Measurements from ENCODE around the gene DEPP1. TPM values are rescaled to one million over a fixed set of nuclear protein-coding genes. Genes with fewer than 3 reads are reported as not detected.

The DEPP1 gene
- total and polyA plus RNA-seq, 7 donors = 16.0 to 294 (median 53.7) TPM

DNA sequence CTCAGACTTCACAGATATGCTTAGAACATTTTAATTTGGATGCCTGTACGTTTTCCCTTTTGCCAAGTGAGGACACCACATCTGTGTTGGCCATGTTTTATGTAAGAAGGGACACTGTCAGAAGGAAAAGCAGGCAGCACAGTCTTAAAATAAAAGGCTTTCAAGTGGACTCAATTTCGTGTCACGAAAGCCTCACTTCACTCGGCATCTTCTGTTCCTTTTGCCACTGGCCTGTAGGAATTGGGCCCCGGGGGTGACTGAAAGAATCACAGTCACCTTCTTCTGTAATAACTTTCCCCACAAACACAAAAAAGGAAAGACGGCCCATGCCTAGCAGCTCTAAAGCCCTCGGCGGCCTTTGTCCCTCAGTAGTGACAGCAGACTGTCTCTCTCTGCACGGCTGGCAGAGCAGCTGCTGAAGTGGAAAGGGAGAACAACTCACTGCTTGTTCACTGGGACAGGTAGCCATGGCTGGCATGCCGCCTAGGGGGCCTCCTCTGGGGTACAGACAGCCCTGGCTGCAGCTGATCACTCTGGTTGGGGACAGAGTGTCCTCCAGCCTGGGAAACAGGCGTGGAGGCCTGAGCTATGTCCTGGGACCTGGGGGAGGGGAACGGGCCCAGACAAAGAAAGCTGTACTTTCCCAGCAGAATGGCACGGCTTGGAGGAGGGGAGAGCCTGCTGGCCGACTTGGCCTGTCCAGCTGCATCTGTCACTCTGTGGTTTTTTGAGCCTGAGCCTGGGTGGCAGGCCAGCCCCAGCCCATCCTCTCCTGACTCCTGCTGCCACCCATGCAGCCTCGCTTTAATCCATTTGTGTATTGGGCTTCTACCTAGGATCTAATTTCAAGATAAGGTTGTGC lies 14.6 kb downstream of the DEPP1 start:
- TF ChIP-seq, protein P1, sequence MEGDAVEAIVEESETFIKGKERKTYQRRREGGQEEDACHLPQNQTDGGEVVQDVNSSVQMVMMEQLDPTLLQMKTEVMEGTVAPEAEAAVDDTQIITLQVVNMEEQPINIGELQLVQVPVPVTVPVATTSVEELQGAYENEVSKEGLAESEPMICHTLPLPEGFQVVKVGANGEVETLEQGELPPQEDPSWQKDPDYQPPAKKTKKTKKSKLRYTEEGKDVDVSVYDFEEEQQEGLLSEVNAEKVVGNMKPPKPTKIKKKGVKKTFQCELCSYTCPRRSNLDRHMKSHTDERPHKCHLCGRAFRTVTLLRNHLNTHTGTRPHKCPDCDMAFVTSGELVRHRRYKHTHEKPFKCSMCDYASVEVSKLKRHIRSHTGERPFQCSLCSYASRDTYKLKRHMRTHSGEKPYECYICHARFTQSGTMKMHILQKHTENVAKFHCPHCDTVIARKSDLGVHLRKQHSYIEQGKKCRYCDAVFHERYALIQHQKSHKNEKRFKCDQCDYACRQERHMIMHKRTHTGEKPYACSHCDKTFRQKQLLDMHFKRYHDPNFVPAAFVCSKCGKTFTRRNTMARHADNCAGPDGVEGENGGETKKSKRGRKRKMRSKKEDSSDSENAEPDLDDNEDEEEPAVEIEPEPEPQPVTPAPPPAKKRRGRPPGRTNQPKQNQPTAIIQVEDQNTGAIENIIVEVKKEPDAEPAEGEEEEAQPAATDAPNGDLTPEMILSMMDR (IDR thresholded peaks at IDR 0.05) = no peak
- TF ChIP-seq POLR2AphosphoS5 (IDR thresholded peaks at IDR 0.05) (peak; percentile 53 to 73 (median 67)), POLR2A (IDR thresholded peaks at IDR 0.05) (peak in 1 of 2 donors; percentile 13), EP300 (IDR thresholded peaks at IDR 0.05) (peak in 2 of 4 donors; percentile 59 to 84)
- peak overlapping the region; percentile 35 to 93 (median 90) for H3K27ac ChIP-seq
- H3K4me3 ChIP-seq = peak overlapping the region in 3 of 4 donors; percentile 65 to 74 (median 72)
- peak; percentile 87 for DNase-seq
- WGBS, 2 donors = 33 to 61% methylated on average over 15 of the region's 15 CpGs
- H3K36me3 ChIP-seq = no peaks in the 10 kb centered on the region
- H3K27me3 ChIP-seq = no peaks in the 10 kb centered on the region
- H3K9me3 ChIP-seq = no peaks in the 10 kb centered on the region
- H3K4me1 ChIP-seq = peaks cover 0 to 70% (median 28%) of the 10 kb centered on the region in 4 donors
- intact Hi-C loops (cut with DNase I) = no loop called here

- Histone ChIP-seq H3K36me3 (no peaks in the 10 kb centered on the region), H3K4me3 (peak overlapping the region in 3 of 4 donors; percentile 65 to 74 (median 72)), H3K4me1 (peaks cover 0 to 75% (median 35%) of the 10 kb centered on the region in 4 donors), H3K9me3 (no peaks in the 10 kb centered on the region), H3K27ac (peak overlapping the region; percentile 35 to 93 (median 90)), H3K27me3 (no peaks in the 10 kb centered on the region)
- no peak for TF ChIP-seq EP300 (IDR thresholded peaks at IDR 0.05)
- TF ChIP-seq, protein P1 (IDR thresholded peaks at IDR 0.05) = peak in 1 of 4 experiments; percentile 18
- TF ChIP-seq POLR2A (IDR thresholded peaks at IDR 0.05) = no peak
- peak in 1 of 4 donors; percentile 12 for TF ChIP-seq POLR2AphosphoS5 (IDR thresholded peaks at IDR 0.05)
- 47 to 72% methylated on average over 19 of the region's 19 CpGs for WGBS, 2 donors
- peak; percentile 67 for DNase-seq
- intact Hi-C loops (cut with DNase I) = no loop called here
Observed at GRCh38 chr10:44962870-44963738, 15.5 kb downstream of the DEPP1 start.

DNA sequence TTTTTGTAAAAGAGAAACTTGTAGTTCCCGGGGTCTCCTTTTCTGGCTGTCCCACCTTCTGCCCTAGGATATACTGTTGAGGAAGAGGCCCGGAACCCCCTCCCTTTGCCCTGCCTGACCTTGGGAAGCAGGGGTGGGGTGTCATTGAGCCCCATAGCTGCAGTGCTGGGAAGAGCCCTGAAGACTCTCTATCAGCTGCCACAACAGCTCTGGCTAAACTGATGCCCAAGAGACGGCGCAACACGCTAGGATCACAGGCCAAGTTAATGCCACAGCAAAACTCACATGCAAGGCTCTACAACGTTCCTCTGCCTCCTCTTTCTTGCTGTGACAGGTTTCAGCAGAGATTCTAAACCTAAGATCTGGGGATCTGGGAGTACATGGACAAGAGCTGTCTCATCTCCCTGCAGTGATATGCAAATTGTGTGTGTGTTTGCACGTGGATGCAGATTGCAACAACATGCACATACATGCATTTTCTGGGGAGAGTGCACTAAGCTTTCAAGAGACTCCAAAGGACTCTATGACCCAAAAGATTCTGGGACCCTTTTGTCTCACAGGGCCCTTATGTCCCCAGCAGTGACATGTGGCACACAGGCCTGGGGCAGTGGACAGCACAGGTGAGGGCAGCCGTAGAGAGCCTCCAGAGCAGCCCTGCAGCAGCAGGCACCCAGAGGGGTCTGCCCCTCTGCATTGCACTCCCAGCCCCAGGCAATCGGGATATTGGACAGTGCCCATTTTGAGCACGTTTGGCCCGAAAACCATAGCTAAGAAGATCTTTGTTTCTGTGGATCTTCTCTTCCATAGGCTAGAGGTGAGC lies 16.5 kb downstream of the DEPP1 start:
- intact Hi-C loops (cut with DNase I) = no loop called here
- no peaks in the 10 kb centered on the region for H3K9me3 ChIP-seq
- TF ChIP-seq POLR2AphosphoS5 (IDR thresholded peaks at IDR 0.05) (no peak), POLR2A (IDR thresholded peaks at IDR 0.05) (no peak), EP300 (IDR thresholded peaks at IDR 0.05) (no peak)
- TF ChIP-seq, protein P1 (IDR thresholded peaks at IDR 0.05) = no peak
- H3K36me3 ChIP-seq = no peaks in the 10 kb centered on the region
- 82 to 90% methylated on average over 11 of the region's 11 CpGs for WGBS, 2 donors
- DNase-seq = no peak
- peak overlapping the region in 3 of 4 donors; percentile 65 to 74 (median 72) for H3K4me3 ChIP-seq
- H3K27me3 ChIP-seq = no peaks in the 10 kb centered on the region
- peak overlapping the region; percentile 35 to 93 (median 90) for H3K27ac ChIP-seq
- peaks cover 0 to 73% (median 39%) of the 10 kb centered on the region in 4 donors for H3K4me1 ChIP-seq

DNA sequence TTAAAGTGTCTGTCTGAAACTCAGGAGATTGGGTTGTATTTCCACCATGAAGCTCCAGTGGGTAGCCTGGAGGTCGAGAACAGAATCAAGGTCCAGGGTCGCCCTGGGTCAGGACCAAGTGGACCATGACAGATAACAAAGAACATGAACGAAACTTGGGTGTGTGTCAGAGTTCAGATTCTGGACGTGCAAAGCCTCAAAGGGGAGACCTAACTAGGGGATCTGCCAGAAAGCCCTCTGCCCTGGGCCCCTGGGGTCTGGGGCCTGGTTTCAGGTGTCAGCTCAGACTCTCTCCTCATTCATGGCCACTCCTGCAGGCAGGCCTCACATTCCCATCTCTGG lies 17.4 kb downstream of the DEPP1 start:
- Histone ChIP-seq H3K4me1 (peaks cover 0 to 63% (median 36%) of the 10 kb centered on the region in 4 donors), H3K36me3 (no peaks in the 10 kb centered on the region), H3K4me3 (peak overlapping the region; percentile 2 to 74 (median 68)), H3K27ac (peak overlapping the region; percentile 90 to 93 (median 91)), H3K27me3 (no peaks in the 10 kb centered on the region), H3K9me3 (no peaks in the 10 kb centered on the region)
- DNase-seq = no peak
- intact Hi-C loops (cut with DNase I) = no loop called here
- TF ChIP-seq EP300 (IDR thresholded peaks at IDR 0.05) (no peak), POLR2AphosphoS5 (IDR thresholded peaks at IDR 0.05) (no peak), POLR2A (IDR thresholded peaks at IDR 0.05) (no peak)
- TF ChIP-seq, protein P1 (IDR thresholded peaks at IDR 0.05) = no peak
- 61 to 67% methylated on average over 4 of the region's 4 CpGs for WGBS, 2 donors
